GM12875 (cell line): ENCODE measurements around the gene ZNF638.

ENCODE experiments used
- H3K4me3 ChIP-seq: one replicate; pipeline ENCODE4 v1.5.1; 2011; ENCODE audit warnings: low read depth, low read length, control low read depth
- TF ChIP-seq, protein P1 (sequence below): IDR thresholded peaks from 2 replicates; pipeline ENCODE4 v1.5.1; 2011; ENCODE audit warnings: low read depth, mild to moderate bottlenecking, control low read depth, inconsistent platforms, low read length, moderate library complexity, borderline replicate concordance; ENCODE audit not compliant: insufficient read depth

ZNF638 gene

DNA sequence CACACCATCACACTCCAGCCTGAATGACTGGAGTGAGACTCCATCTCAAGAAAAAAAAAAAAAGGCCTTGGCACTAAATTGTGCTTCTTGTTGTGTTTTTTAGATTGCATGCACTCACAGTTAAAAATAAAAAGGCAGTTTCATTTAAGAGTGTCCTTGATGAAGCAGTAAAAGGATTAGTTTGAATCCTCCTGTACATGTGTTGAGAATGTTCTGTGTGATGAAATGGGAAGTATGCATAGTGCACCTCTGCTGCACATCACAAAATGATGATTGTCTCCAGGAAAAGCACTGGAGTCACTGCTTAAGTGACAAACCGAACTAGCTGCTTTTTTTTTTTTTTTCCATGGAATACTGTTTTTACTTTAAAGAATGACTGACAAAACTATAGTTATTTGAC, 144.9 kb downstream of the ZNF638 start:
- TF ChIP-seq, protein P1, sequence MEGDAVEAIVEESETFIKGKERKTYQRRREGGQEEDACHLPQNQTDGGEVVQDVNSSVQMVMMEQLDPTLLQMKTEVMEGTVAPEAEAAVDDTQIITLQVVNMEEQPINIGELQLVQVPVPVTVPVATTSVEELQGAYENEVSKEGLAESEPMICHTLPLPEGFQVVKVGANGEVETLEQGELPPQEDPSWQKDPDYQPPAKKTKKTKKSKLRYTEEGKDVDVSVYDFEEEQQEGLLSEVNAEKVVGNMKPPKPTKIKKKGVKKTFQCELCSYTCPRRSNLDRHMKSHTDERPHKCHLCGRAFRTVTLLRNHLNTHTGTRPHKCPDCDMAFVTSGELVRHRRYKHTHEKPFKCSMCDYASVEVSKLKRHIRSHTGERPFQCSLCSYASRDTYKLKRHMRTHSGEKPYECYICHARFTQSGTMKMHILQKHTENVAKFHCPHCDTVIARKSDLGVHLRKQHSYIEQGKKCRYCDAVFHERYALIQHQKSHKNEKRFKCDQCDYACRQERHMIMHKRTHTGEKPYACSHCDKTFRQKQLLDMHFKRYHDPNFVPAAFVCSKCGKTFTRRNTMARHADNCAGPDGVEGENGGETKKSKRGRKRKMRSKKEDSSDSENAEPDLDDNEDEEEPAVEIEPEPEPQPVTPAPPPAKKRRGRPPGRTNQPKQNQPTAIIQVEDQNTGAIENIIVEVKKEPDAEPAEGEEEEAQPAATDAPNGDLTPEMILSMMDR = no peak
- no peak overlapping the region for H3K4me3 ChIP-seq

DNA sequence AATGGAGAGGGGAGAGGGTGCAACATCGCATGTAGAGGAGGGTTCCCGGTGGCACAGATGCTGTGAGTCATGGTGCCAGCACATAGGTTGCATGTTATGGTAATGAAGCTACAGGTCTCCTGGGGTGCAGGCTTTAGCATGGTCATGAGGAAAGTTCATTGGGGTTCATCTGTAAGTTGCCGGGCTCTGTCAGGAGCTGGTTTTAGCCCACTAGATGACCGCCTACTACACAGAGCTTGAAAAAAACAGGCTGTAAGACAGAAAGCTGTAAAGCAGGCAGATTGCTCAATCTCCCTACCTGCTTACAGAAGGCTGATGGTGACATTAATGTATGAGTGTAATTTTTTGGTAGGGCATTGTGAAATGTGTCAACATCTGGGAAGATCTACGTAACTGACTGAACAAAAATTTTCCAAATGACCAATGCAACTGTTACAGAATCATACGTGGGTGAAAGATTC, 145.7 kb downstream of the ZNF638 start:
- H3K4me3 ChIP-seq = no peak overlapping the region
- TF ChIP-seq, protein P1 = no peak

DNA sequence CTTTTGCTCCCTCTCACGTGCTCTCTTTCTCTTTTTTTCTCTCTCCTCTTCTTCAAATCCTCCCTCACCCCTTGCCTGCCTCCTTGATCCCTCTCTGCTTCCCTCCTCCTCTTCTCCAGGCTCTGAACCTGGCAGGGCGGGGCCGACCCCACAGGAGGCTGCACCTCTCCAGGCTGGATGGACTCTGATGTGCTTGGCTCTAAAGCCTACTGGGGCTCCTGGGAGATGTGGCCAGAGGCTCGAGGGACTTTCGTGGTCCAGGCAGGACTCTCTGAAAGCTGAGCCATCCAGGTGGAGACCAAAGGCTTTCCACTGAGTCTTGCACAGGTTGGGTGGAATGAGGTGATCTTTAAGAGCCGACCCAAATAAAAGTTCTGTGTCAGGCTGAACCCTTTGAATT, 147.2 kb downstream of the ZNF638 start:
- TF ChIP-seq, protein P1 = no peak

DNA sequence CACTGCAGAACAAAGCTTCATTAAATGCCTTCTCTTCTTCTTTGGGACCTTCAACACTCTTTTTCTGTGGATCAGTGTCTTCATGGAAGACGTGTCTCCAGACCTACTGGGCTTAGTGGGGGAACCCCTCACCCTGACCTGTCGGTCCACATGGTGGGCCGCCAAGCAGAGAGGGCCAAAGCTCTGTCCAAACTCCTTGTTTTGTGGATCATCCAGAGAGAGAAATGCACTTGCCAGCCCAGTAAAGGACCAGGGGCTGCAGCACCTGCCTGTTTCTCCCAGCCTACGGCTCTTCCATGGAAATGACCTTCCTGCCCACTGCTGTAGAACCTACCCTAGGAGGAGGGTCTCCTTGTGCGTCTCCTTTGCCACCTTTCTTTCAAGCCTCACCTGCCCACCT, 147.7 kb downstream of the ZNF638 start:
- TF ChIP-seq, protein P1 = no peak
- no peak overlapping the region for H3K4me3 ChIP-seq

More for the DNA sequence above, 147.2 kb downstream of the ZNF638 start:
- no peak overlapping the region for H3K4me3 ChIP-seq

DNA sequence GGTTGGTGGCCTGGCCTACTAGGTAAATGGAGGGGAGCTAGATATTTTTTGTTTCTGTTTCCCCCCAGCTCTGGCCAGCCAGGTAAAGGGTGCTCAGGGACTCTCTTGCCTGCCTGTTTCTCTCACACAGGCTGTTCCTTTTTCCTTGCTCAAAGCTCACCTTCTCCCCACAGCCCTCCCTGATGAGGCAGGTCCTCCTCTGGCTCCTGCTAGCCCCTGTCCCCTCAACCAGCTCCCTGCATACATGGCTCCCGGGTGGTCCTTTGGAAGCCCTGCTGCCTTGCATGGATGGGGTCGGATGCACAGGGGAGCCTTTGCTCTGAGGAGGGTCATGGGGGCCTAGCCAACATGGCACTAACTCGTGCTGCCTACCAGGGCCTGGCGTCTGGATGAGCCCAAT, 149.5 kb downstream of the ZNF638 start:
- TF ChIP-seq, protein P1 = no peak
- H3K4me3 ChIP-seq = no peak overlapping the region

DNA sequence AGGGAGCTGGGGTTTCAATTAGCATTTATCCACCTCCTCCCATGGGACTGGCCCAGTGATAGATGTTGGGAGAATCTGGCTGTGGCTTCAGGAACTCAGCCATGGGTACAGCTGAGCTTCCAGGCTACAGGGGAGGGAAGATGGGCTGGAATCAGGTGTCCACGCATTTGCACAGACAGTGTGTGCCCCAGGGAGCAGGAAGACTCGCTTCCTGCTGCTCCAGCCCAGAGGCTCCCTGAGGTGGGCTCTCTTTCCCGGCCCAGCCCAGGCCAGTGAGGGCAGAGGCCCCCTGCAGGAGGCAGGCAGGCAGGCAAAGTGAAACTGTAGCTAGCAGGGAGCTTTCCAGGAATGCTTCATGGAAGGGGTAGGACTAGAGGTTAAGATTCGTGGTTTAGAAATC, 150.5 kb downstream of the ZNF638 start:
- TF ChIP-seq, protein P1 = no peak
- no peak overlapping the region for H3K4me3 ChIP-seq

DNA sequence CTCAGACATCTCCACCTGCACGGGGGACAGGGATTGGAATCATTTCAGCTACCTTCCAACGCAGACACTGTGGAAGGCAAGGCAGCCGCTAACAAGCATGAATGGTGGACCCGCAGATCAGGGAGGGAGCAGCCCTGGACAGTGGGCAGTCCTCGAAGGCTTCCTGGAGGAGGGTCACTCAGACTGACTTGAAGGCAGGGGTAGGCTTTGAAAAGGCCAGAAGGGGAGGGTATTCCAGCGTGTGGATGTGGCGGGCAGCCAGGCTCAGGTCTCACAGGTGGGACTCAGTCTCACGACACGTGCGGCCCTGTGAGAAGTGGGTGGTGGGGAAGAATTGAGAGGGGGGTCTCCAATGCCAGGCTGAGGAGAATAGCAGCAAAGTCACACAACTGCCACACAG, 151.7 kb downstream of the ZNF638 start:
- TF ChIP-seq, protein P1 = no peak
- H3K4me3 ChIP-seq = no peak overlapping the region
